GM12872 (cell line): ENCODE measurements around the gene RAPGEF3.

Experiments used
- CTCF ChIP-seq: IDR thresholded peaks from 3 replicates; pipeline ENCODE4 v1.5.1; 2011; ENCODE audit warnings: low read depth, mild to moderate bottlenecking, low read length, moderate library complexity; ENCODE audit not compliant: insufficient read depth

RAPGEF3 gene

DNA sequence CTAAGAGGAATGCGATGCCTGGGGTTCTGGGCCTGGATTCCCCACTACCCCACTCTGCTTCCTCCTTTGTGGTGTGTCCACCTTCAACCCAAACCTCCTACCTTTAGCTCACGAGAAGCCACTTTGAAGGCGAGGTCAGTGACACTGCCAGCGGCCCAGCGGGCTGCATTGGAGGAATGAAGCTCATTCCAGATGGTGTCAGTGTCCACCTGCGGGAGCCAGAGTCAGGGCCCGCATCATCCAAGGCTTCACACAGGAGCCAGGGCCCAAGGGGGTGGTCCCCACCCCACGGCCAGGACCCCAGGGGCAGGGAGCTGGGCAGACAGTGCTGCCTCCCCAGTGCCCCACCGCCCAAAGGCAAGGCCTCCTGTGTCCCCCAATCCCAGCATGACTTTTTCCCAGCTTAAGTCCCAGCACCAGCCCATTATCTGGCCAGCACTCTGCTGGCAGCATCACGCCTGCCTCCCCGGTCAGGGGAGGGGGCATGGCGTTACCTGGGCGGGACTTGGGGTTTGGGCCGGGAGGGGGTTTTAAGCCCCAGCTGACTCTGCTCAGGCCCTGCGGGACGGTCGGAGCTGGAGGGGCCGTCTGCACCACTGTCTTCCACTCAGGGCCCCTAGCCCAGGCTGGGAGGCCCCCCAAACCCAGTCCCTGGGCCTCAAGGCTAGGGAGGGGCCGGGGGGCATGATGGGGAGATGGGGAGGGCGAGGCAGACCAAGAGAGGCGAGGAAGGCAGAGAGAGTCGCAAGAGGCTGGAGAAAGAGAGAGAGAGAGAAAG lies 31.2 kb upstream of the RAPGEF3 start:
- TF ChIP-seq CTCF, result no peak

- no peak for TF ChIP-seq CTCF
Measured at GRCh38 chr12:47789141-47789540, 30.5 kb upstream of the RAPGEF3 start.

DNA sequence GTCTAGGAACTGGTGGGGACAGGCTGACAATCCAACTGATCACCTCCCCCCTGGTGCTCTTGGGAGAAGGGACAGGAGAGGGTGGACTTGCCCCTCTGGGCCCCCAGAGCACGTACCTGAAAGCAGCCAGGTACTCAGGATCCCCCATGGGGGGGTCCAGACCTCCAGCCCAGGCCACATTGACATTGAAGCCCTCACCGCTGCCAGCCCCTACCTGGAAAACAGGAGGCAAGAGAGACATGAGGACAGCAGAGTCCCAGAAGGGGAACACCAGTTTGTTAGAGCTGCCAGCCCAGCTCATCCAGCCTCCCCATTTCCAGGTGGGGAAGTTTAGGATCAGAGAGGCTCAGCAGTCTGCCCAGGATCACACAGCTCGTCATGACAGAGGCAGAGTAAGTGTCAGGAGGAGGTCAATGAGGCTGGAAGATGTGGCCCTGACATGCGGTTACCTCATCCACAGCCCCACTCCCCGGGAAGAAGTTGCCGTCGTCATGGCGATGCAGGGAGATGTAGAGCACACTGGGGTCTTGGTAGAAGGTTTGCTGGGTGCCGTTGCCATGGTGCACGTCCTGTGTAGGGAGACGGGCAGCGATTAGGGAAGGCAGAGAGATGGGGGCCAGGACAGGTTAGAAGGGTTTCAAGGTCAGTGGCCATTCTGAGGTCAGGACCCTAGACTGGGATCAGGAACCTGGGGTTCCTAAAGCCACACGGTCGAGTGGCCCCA lies 29.1 kb upstream of the RAPGEF3 start:
- no peak for TF ChIP-seq CTCF

- TF ChIP-seq CTCF, result no peak
Measured at GRCh38 chr12:47786662-47787280, 28.1 kb upstream of the RAPGEF3 start.

- no peak for TF ChIP-seq CTCF
Measured at GRCh38 chr12:47785887-47786661, 27.4 kb upstream of the RAPGEF3 start.

DNA sequence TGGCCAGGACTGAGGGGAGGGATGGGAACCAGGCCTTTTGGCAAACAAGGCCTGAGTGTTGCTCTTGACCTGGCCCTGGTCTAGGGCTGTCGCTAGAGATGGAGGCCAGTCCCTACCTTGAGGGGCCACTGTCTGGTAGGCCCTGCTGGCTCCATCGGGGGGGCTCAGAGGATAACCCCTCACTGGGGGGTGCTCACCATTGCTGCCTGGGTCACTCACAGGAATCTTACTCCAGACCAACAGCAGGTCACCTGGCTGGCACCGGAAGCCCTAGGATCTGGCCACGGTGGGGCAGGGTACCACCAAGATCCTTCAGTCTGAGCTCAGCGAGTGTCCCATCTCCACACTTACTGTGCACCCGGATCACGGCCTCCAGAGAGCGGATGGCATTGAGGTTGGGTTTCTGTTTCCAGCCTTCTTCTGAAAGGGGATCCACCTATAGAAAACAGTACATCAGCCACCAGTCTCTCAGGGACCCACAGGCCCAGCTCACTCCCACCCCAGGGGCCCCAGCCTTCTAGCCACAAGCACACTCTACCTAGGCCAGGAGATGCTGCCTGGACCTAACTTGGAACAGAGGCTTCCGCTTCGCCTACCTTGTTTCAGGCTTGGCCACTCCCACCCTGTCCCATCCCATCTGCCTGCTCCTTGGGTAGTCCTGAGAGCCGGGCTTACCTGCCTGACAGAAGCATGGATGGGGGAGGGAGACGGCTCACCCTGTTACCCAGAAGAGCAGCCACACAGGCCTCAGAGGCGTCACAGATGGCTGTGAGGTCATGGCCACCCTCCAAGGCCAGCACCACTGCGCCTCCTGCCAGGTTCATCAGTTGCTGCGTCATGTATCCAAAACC lies 26.6 kb upstream of the RAPGEF3 start:
- TF ChIP-seq CTCF, result no peak
